ENCODE measurements around the gene SEC22A. TPM values are rescaled to one million over a fixed set of nuclear protein-coding genes. Genes with fewer than 3 reads are reported as not detected.

The SEC22A gene
- total and polyA plus RNA-seq, 2 experiments from 2014 or later, result 16.0 to 21.9 TPM

DNA sequence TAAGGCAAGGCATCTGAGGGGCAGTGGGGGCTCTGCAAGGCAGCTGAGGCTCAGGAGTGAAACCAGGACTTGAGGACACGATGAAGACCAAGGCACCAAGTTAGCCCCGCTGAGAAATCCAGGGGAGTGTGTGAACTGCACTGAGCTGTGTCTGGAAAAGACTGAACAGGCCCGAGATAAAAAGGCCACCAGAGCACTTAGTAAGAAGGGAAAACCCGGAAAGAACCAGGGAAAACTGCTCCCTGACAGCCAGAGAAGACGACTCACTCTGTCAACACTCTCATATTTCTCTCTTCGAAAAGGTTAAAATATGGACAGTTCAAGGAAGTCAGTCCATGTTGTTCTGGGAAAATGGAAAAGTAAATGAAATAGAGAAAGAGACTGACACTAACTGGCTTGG lies 109.0 kb downstream of the SEC22A start:
- peaks cover 2% of the 10 kb centered on the region for H3K27me3 ChIP-seq
- WGBS (ENCODE audit: low lambda C conversion rate, missing lambda C conversion rate), result 36% methylated on average over 6 of the region's 6 CpGs
- no peaks in the 10 kb centered on the region for H4K20me1 ChIP-seq (ENCODE audit: insufficient read depth, poor library complexity, severe bottlenecking)
- no peaks in the 10 kb centered on the region for H3K36me3 ChIP-seq (replicated peaks; ENCODE audit: insufficient read depth, low read depth)
- no peaks in the 10 kb centered on the region for H3K79me2 ChIP-seq
- no peak overlapping the region for H2AFZ ChIP-seq
- DNase-seq (ENCODE audit: low spot score), result no peak
- no peak overlapping the region for H3K4me3 ChIP-seq
- H3K4me1 ChIP-seq (ENCODE audit: insufficient read depth), result no peaks in the 10 kb centered on the region
- TF ChIP-seq EZH2 (IDR thresholded peaks at IDR 0.05; ENCODE audit: borderline replicate concordance) (no peak), EZH2phosphoT487 (IDR thresholded peaks at IDR 0.05; ENCODE audit: low read depth, severe bottlenecking, unreplicated experiment) (no peak)
- TF ChIP-seq, protein P1, sequence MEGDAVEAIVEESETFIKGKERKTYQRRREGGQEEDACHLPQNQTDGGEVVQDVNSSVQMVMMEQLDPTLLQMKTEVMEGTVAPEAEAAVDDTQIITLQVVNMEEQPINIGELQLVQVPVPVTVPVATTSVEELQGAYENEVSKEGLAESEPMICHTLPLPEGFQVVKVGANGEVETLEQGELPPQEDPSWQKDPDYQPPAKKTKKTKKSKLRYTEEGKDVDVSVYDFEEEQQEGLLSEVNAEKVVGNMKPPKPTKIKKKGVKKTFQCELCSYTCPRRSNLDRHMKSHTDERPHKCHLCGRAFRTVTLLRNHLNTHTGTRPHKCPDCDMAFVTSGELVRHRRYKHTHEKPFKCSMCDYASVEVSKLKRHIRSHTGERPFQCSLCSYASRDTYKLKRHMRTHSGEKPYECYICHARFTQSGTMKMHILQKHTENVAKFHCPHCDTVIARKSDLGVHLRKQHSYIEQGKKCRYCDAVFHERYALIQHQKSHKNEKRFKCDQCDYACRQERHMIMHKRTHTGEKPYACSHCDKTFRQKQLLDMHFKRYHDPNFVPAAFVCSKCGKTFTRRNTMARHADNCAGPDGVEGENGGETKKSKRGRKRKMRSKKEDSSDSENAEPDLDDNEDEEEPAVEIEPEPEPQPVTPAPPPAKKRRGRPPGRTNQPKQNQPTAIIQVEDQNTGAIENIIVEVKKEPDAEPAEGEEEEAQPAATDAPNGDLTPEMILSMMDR (IDR thresholded peaks at IDR 0.05; ENCODE audit: poor library complexity), result no peak
- no peak overlapping the region for H3K4me2 ChIP-seq
- no peak overlapping the region for H3K27ac ChIP-seq
- no peaks in the 10 kb centered on the region for H3K9me3 ChIP-seq (ENCODE audit: low read depth)
- H3K9me2 ChIP-seq (replicated peaks; ENCODE audit: insufficient read depth), result no peaks in the 10 kb centered on the region

DNA sequence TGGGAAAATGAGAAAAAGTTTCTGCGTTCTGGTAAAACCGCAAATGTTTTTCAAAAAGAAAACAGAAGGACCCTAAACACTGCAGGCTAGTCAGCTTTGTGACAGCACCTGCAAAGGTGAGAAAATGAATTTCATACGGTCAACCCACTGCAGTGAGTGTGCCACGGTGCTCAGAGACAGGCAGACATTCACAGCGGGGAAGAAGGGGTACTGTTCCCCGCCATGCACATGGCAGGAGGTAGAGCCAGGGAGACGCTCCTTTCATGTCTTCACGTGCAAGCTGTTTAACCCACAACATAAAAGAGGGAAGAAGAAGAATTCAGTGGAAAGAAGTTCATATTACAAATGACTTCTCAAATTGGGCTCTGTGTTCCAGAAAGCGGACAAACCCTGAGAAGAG lies 109.5 kb downstream of the SEC22A start:
- no peaks in the 10 kb centered on the region for H3K4me1 ChIP-seq (ENCODE audit: insufficient read depth)
- TF ChIP-seq, protein P1 (IDR thresholded peaks at IDR 0.05; ENCODE audit: poor library complexity), result no peak
- TF ChIP-seq EZH2 (IDR thresholded peaks at IDR 0.05; ENCODE audit: borderline replicate concordance), result no peak
- WGBS (ENCODE audit: low lambda C conversion rate, missing lambda C conversion rate), result 72% methylated on average over 9 of the region's 9 CpGs
- no peak overlapping the region for H2AFZ ChIP-seq
- H3K4me2 ChIP-seq, result no peak overlapping the region
- H3K27ac ChIP-seq, result no peak overlapping the region
- no peaks in the 10 kb centered on the region for H3K9me3 ChIP-seq (ENCODE audit: low read depth)
- no peaks in the 10 kb centered on the region for H3K79me2 ChIP-seq
- H3K9me2 ChIP-seq (replicated peaks; ENCODE audit: insufficient read depth), result no peaks in the 10 kb centered on the region
- peaks cover 2% of the 10 kb centered on the region for H3K27me3 ChIP-seq
- H3K4me3 ChIP-seq, result no peak overlapping the region
- H3K36me3 ChIP-seq (replicated peaks; ENCODE audit: insufficient read depth, low read depth), result no peaks in the 10 kb centered on the region
- no peaks in the 10 kb centered on the region for H4K20me1 ChIP-seq (ENCODE audit: insufficient read depth, poor library complexity, severe bottlenecking)
- DNase-seq (ENCODE audit: low spot score), result no peak

DNA sequence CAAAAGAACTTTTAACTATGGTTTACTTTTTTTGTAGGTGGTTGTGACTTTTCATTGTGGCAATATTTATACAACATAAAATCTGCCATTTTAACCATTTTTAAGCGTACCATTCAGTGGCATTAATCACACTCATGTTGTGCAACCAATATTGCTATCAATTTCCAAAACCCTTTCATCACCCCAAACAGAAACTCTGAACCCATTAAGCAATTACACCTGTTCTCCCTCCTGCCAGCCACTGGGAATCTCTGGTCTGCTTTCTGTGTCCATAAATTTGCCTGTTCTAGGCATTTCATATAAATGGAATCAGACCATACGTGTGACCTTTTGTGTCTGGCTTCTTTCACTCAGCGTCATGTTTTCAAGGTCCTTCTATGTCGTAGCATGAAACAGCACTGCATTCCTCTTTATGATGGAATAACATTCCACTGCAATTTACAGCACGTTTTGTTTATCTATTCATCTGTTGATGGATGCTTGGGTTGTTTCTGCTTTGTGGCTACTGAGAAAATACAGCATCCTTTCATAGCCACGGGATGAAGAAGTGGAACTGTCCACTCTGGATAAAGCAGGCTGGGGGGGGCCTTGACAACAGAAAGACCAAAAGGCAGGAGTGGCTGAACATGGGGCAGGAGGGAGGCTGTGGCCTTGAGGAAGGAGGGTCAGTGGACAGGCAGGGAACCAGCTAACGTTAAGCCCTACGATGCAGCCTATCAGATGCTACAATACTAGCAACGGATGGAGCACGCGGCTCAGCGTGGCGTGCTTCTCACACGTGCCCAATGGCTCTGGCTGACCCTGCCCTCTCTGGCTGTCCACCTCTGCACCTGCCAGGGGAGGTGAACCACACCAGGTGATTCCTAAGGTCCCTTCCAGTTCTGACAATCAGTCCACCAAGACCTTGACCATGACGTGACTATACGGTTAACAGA lies 110.9 kb downstream of the SEC22A start:
- Histone ChIP-seq H3K4me1 (ENCODE audit: insufficient read depth) (no peaks in the 10 kb centered on the region), H3K27ac (no peak overlapping the region), H3K27me3 (peaks cover 2% of the 10 kb centered on the region), H3K79me2 (no peaks in the 10 kb centered on the region), H3K4me3 (no peak overlapping the region), H2AFZ (no peak overlapping the region), H3K36me3 (replicated peaks; ENCODE audit: insufficient read depth, low read depth) (no peaks in the 10 kb centered on the region), H3K9me3 (ENCODE audit: low read depth) (no peaks in the 10 kb centered on the region), H4K20me1 (ENCODE audit: insufficient read depth, poor library complexity, severe bottlenecking) (no peaks in the 10 kb centered on the region), H3K9me2 (replicated peaks; ENCODE audit: insufficient read depth) (no peaks in the 10 kb centered on the region), H3K4me2 (no peak overlapping the region)
- no peak for DNase-seq (ENCODE audit: low spot score)
- TF ChIP-seq EZH2phosphoT487 (IDR thresholded peaks at IDR 0.05; ENCODE audit: low read depth, severe bottlenecking, unreplicated experiment), result no peak
- TF ChIP-seq EZH2 (IDR thresholded peaks at IDR 0.05; ENCODE audit: borderline replicate concordance), result no peak
- TF ChIP-seq, protein P1 (IDR thresholded peaks at IDR 0.05; ENCODE audit: poor library complexity), result no peak
- 79% methylated on average over 16 of the region's 16 CpGs for WGBS (ENCODE audit: low lambda C conversion rate, missing lambda C conversion rate)

Data from hepatocyte (in vitro differentiated cells).